Measurements from ENCODE around the gene TRIP13.
A peak's percentile ranks its signal among the peaks of the same experiment; 100 is the strongest.
"Not testable (repeated sequence)": the region's sequence is repeated elsewhere in the genome, so short reads cannot be mapped to it uniquely, and the experiment has no call there.

Gene TRIP13

GRCh38 chr5:926417-927171 is 33.9 kb downstream of the TRIP13 start:
- in situ Hi-C loops (cut with HindIII; ENCODE audit: low pct_ligation_motif_present, low pct_unique_long_range_greater_than_20kb, low sequenced_read_pairs) = no loop called here
- DNase-seq = peak; percentile 42

- no peak for DNase-seq
- in situ Hi-C loops (cut with HindIII; ENCODE audit: low pct_ligation_motif_present, low pct_unique_long_range_greater_than_20kb, low sequenced_read_pairs) = no loop called here
Measured at GRCh38 chr5:927172-928015, 34.7 kb downstream of the TRIP13 start.

DNA sequence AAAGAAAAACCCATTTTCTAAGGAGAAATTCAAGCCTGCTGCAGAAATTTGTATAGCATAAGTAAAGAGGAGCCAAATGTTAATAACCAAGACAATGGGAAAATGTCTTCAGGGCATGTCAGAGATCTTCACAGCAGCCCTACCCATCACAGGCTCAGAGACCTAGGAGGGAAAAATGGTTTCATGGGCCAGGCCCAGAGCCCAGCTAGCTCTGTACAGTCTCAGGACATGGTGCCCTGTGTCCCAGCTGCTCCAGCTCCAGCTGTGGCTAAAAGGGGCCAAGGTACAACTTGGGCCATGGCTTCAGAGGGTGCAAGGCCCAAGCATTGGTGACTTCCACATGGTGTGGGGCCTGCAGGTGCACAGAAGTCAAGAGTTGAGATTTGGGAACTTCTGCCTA is 36.5 kb downstream of the TRIP13 start:
- DNase-seq; in situ Hi-C loops (cut with HindIII; ENCODE audit: low pct_ligation_motif_present, low pct_unique_long_range_greater_than_20kb, low sequenced_read_pairs): not testable (repeated sequence)

DNA sequence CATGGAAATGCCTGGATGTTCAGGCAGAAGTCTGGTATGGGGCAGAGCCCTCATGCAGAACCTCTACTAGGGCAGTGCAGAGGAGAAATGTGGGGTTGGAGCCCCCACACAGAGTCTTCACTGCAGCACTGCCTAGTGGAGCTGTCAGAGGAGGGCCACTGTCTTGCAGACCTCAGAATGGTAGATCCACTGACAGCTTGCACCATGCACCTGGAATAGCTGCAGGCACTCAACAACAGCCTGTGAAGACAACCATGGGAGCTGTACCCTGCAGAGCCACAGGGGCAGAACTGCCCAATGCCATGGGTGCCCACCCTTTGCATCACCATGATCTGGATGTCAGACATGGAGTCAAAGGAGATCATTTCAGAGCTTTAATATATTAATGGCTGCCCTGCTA is 36.9 kb downstream of the TRIP13 start:
- in situ Hi-C loops (cut with HindIII; ENCODE audit: low pct_ligation_motif_present, low pct_unique_long_range_greater_than_20kb, low sequenced_read_pairs) = no loop called here
- no peak for DNase-seq

DNA sequence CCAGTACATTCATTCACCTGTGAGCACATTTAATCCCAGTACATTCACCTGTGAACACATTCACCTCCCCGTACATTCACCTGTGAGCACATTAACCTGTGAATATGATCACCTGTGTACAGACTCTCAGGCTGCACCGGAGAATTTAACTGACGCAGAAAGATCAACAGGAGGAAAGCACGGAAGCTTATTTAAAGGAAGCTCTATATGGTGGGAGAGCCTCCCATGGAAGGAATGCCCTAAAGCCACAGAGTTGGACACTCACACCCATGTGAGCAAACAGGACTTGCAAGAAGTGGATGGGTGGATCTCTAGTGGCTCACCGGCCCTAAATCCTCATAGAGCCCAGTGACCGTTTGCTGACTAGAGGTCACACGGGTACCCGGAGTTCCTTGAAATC is 38.2 kb downstream of the TRIP13 start:
- in situ Hi-C loops (cut with HindIII; ENCODE audit: low pct_ligation_motif_present, low pct_unique_long_range_greater_than_20kb, low sequenced_read_pairs) = no loop called here
- DNase-seq = no peak

GRCh38 chr5:931570-932145 is 39.0 kb downstream of the TRIP13 start:
- in situ Hi-C loops (cut with HindIII; ENCODE audit: low pct_ligation_motif_present, low pct_unique_long_range_greater_than_20kb, low sequenced_read_pairs) = no loop called here
- no peak for DNase-seq

- no peak for DNase-seq
- in situ Hi-C loops (cut with HindIII; ENCODE audit: low pct_ligation_motif_present, low pct_unique_long_range_greater_than_20kb, low sequenced_read_pairs) = no loop called here
Measured at GRCh38 chr5:932151-932627, 39.5 kb downstream of the TRIP13 start.

DNA sequence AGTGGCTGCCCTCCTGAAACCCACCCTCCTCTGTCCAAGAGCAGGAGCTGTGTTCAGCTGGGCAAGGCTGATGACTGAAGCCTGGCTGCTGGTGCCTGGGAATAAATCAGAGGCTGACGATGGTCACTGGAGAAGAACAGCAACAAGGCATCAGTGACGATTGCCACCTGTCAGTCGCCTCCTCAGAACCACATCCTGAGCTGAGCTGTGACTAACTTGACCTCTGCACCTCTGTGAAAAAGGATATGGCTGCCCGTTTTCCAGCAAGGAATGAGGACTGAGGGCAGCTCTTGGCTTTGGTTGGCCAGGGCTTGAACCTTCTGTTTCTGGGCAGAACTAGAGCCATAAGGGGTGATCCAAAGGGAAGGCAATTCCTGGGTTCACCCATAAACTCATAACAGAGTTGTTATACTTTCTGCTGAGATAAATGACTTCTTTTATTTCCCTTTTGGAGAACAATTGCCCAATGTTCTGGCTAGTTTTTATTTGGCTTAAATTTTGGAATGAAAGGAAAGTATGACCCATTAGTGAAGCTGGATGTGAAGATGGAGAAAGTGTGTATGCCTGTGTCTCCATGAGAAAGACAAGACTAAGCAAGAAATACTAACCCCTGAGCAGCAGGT is 40.1 kb downstream of the TRIP13 start:
- no peak for DNase-seq
- in situ Hi-C loops (cut with HindIII; ENCODE audit: low pct_ligation_motif_present, low pct_unique_long_range_greater_than_20kb, low sequenced_read_pairs) = no loop called here

- in situ Hi-C loops (cut with HindIII; ENCODE audit: low pct_ligation_motif_present, low pct_unique_long_range_greater_than_20kb, low sequenced_read_pairs) = no loop called here
- DNase-seq = no peak
Measured at GRCh38 chr5:933251-933861, 40.7 kb downstream of the TRIP13 start.

- DNase-seq; in situ Hi-C loops (cut with HindIII; ENCODE audit: low pct_ligation_motif_present, low pct_unique_long_range_greater_than_20kb, low sequenced_read_pairs): not testable (repeated sequence)
Measured at GRCh38 chr5:933951-934350, 41.3 kb downstream of the TRIP13 start.

- in situ Hi-C loops (cut with HindIII; ENCODE audit: low pct_ligation_motif_present, low pct_unique_long_range_greater_than_20kb, low sequenced_read_pairs) = not testable (repeated sequence)
Measured at GRCh38 chr5:934381-934967, 41.8 kb downstream of the TRIP13 start.

GRCh38 chr5:935510-936084 is 42.9 kb downstream of the TRIP13 start:
- DNase-seq = no peak
- in situ Hi-C loops (cut with HindIII; ENCODE audit: low pct_ligation_motif_present, low pct_unique_long_range_greater_than_20kb, low sequenced_read_pairs) = no loop called here

More at GRCh38 chr5:934381-934967, 41.8 kb downstream of the TRIP13 start:
- not testable (repeated sequence) for DNase-seq

DNA sequence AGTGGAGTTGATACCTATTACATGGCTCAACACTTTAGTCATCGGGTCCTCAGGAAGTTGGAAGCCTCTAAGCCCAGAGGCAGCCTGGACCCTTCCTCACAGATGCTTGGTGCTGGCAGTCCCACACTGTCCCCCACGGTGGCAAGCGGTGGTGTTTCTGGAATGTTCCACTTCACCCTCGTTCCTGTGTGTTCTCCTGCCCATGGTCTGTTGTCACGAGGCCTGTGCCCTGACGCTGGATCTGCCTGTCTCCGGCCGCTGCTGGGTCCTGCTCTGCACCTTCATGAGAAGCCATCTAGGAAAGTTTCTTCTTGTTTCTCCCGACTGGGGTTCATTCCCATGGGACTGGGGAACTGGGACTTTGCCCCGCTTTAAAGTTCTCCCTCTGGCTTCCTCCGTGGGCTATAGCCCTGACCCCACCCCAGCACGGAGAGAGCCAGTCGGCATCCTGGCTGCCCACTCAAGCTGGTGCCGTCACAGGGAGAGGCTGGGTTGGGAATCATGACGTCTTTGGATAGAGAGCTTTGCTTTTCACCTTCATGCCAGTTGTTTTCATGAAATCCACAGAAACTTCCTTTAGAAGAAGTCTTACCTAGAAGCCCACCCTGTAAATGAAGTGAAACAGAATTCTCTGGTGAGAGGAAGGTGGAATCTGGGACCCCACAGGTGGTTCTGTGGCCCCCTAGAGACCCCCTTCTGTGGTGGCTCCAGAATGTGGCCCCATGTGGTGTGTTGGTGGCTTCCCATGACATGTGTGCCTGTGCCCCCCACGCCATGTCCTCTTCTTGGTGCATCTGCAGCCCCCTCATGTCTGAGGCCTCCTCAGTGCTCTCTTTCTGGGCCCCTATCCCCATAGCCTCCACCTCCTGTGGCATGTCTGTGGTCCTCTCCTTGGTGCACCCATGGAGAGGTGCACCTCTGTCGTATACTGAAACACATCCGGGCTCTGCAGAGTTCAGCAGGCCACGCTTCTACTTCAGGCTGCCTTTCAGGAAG is 43.8 kb downstream of the TRIP13 start:
- in situ Hi-C loops (cut with HindIII; ENCODE audit: low pct_ligation_motif_present, low pct_unique_long_range_greater_than_20kb, low sequenced_read_pairs) = no loop called here

DNA sequence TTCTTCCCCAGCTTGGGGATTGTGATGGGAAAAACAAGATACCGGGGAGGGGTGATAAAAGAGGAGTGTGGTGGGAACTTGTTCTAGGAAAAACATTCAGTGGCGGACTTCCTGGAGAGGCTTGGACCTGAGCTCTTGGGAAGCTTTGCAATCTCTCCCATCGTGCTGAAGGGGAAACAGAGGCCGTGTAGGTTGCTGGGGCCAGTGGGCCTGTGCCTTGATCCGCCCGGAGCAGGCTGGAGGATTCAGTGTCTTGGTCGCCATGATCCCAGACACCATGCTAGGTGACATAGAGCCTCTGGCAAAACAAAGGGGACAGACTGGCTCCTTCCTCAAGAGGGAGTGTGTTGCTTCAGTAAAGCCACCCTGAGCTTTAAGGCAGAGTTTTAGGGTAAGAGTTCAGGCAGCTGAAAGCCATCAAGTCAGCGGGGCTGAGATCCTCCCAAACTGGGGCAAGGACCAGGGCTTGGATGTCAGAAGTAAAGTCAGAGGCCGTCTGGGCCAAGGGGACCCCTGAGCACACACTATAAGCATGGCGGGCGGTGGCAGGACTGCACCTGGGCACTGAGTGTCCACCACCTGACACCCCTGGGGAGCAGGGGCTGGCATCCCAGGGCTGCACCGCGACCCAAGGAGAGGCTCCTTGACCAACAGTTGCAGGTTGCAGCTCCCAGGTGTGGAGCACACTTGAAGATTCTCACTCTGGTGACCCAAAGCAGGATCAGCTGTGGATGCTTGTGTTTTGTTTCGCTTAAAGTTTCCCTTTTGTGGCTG is 44.7 kb downstream of the TRIP13 start:
- no peak for DNase-seq
- in situ Hi-C loops (cut with HindIII; ENCODE audit: low pct_ligation_motif_present, low pct_unique_long_range_greater_than_20kb, low sequenced_read_pairs) = no loop called here

More for the DNA sequence above, 43.8 kb downstream of the TRIP13 start:
- DNase-seq = no peak

DNA sequence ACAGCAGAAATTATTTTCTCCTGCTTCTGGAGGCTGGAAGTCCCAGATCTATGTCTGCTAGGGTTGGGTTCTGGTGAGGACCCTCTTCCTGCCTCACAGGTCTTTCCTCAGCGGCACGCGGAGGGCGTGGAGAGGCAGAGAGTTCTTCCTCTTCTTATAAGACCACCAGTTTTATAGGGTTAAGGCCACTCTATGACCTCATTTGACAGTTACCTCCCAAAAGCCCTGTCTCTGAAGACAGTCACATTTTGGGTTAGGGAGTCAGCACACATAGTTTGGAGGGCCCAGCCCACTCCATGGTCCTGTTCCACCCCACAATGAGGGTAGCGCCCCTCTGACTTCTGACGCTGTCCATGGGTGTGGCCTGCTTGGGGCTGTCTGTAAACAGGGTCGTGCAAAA is 46.7 kb downstream of the TRIP13 start:
- no peak for DNase-seq
- in situ Hi-C loops (cut with HindIII; ENCODE audit: low pct_ligation_motif_present, low pct_unique_long_range_greater_than_20kb, low sequenced_read_pairs) = no loop called here

- DNase-seq; in situ Hi-C loops (cut with HindIII; ENCODE audit: low pct_ligation_motif_present, low pct_unique_long_range_greater_than_20kb, low sequenced_read_pairs): not testable (repeated sequence)
Measured at GRCh38 chr5:940741-941140, 48.1 kb downstream of the TRIP13 start.
